HG02610 (cell line): ENCODE measurements around the gene DNAJC11.
"Not testable (repeated sequence)": the region's sequence is repeated elsewhere in the genome, so short reads cannot be mapped to it uniquely, and the experiment has no call there.

Source experiments
- ATAC-seq: cut with Tn5 transposase; IDR thresholded peaks from one replicate; pipeline ENCODE4 v1.9.1; 2021; ENCODE audit warnings: mild to moderate bottlenecking, moderate library complexity; ENCODE audit not compliant: unreplicated experiment

DNAJC11 gene

DNA sequence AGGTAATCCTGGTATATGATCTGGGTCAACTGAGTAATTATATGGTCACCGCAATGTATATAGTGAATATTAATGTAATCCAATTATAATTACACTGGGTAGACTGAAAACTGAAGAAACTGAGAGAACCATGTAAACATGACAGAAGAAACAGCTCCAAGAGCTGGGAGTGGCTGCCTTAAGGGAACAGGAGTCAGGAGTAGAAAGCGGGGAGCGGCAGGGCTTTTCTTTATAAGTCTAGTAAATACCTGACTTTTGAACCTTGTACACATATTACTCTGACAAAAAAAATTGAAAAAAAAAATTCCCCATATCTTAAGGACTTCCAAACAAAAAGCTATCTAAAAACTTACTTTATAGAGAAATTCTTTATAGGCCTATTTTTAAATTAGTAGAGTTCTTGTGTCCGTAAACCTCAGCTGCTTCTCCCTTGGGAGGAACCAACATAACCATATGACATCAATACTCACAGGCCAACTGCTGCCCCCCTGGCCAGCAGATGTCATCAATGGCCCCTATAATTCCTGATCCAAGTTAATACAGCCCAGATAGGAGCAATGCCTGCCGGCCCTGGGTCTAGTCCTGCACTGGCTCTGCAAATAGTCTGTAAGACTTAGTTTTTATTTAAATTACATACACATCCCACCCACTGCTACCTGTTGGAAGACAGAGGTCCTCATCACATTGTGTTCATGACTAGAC, 43.1 kb downstream of the DNAJC11 start:
- no peak for ATAC-seq

DNA sequence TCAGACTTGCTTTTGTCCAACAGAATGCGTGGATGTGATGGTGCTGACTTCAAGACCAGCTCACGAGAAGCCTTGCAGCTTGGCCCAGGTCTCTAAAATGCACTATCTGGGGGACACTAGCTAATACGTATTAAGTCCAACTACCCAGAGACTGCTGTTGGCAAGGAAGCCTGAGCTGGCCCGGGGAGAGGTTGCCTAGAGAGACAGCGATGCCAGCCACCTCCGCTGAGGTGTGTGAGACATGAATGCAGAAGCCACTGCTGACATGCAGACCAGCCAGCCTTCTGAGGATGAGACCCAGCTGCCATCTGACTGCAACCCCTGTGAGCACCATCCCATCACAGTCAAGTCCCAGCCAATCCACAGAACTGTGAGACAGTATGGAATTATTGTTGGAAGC, 44.5 kb downstream of the DNAJC11 start:
- ATAC-seq = no peak

DNA sequence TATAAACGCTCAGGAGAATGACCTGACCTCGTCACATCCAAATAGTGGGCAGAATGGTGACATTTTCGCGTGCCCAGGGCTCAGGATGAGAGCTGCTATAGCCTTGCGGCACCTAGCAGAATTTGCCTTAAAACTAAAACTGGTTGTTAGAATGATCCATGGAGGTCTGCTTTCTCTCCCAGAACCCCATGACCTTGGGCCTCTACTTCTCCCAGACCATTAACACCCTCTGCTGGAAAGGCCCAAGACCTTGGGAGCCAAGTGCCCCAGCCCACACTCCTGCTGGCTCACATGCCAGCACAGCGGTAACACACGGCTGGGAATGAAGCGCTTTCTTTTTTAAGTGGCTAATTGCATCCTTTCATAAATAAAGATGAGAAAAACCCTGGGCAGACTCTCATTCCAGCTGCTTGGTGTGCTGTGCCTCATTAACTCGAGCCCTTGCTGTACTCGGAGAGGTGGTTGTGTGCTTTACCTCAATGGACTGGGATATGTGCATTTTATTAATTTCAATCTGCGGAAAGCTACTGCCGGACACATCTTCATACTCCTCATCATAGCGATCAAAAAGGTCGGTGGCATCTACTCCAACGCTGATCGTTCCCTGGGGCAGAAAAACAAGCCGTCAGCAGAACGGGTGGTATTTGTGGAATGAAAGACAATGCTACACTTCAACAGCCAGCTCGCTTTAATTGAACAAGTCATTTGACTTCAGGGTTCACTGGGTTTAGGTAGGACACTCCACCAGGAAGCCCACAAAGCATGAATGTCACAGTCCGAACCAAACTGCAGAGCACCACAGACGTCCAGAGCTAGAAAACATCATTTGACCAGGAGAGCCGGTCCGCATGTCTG, 48.0 kb downstream of the DNAJC11 start:
- ATAC-seq = no peak

DNA sequence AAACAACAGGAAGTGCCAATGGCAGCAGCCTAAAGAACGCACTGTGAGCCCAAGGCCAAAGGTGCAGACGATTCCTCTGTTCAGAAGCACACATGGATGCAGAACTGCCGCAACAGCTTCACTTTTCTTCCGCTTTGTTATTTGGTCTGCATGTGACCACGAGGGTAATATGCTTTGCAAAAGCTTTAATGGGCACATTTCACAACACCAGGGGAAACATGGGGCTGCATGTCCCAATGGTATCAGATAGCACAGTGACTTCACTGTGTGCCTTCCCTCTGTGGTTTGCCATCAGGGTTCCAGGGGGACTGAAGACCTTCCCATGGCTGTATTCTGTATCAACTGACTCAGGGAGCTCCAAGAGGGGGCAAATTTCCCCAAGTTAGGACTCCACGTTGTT, 48.6 kb downstream of the DNAJC11 start:
- ATAC-seq = no peak

DNA sequence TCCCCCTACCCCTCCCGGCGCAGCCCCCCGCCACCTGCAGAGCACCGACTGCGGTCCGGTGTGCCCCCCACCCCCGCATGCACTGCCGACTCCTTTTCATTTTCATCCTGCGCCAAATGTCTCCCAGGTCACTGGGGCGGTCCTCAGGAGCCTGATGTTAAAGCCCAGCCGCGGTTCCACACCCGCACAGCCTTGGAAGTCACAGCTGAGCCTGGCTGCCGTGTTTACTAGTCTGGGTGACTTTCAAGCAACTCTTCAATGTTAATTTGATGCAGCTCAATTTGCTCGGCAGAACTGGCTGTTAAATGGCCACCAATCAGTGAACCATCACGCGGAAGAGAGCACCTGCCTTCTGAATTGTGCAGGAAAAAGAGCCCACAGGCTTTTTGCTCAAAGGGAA, 49.7 kb downstream of the DNAJC11 start:
- ATAC-seq = no peak

DNA sequence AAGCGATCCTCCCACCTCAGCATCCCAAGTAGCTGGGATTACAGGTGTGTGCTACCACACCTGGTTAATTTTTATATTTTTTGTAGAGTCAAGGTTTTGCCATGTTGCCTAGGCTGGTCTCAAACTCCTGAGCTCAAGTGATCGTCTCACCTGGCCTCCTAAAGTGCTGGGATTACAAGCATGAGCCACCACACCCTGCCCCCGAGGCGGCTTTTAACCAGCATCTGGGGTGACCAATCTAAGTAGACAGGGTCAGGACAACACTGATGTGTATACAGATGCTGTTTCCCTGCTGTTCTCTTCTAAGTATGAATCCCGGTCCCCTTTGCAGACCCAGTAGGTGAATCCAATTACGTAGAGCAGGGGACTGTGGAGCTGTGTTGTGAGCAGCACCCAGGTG, 53.1 kb downstream of the DNAJC11 start:
- no peak for ATAC-seq

DNA sequence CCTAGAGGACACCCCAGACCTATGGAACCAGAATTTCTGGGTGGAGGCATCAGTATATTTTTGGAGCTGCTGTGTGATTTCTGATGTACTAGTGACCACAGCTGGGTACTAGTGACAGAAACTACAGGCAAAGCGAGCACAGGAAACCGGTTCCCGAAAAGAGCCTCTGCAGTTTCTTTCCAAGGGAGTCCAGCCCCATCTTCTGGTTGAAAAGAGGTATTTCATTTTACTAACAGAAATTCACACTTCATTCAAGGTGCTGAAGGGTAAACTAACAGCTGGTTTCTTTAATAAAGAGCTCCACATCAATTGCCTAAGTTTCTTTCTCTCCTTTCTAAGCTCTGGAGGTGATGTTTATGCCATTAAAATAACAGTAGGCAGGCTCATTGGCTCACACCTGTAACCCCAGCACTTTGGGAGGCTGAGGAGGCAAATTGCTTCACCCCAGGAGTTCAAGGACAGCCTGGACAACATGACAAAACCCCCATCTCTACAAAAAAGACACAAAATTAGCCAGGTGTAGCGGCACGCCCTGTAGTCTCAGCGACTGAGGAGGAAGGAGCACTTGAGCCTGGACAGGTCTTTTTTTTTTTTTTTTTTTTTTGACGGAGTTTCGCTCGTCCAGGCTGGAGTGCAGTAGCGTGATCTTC, 55.0 kb downstream of the DNAJC11 start:
- ATAC-seq = no peak

DNA sequence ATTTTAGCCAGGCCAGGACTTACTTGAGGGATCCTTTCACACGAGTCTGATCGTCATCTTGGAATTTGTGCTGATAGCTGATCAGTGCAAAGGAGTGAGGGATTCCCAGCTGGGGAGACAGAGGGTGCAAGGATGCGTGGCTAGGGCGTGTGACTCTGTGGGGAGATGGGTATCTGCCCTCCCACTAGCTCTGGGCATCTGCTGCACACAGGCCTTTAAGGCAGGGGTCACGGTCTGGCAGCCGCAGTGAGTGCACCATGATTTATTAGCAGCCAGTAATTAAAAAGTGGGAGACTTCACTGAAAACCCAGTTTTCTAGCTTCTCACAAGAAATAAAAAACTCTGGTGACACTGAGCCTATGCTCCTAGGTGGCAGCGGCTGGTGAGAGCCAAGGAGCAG, 56.6 kb downstream of the DNAJC11 start:
- no peak for ATAC-seq

DNA sequence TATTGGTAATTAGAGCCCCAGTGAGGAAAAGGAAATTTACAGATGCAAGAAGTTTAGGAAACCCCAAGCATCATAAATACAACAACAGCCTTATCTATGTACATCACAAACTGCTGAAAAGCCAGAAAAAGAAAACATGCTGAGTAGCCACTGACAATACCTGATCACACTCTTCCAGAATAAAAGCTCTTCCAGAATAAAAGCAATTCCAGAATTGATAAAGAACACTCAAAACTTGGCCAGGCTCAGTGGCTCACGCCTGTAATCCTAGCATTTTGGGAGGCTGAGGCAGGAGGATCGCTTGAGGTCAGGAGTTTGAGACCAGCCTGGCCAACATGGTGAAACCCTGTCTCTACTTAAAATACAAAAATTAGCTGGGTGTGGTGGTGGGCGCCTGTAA, 60.7 kb downstream of the DNAJC11 start:
- not testable (repeated sequence) for ATAC-seq

DNA sequence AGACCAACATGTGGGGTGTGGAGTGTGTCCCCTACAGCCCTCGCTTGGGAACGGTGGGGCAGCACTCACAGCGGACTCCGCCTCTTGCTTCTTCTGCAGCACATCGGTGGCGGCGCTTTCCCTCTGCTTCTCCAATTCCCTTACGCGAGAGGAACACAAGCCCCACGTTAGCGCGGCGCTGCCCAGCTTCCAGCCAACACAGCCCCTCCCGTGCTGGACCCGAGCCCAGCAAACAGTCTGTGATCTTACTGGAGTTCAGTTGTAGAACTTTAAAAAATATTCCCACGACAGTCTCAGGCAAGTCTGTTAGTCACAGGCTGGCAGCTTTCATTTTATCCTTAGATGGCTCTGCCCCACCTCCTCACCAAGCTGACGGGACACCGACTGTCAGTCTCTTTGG, 63.4 kb downstream of the DNAJC11 start:
- no peak for ATAC-seq

DNA sequence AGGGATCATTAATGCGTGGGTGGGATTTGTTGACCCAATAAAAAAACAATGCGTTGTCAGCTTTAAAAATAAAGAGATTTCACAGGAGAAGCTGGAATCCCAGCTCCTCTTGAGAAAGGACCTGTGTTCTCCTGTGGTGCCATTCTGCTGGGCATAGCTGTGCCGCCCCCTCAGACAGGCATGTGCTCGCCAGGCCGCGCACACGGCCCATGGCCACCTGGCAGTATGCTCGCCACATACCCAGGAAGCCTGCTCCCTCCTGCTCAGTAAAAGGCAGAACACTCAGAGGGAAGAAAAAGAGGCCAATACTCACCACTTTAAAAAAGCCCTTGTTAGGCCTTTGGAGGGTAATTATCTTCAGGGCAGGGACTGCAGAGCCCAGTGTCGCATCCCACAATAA, 63.8 kb downstream of the DNAJC11 start:
- ATAC-seq = no peak

DNA sequence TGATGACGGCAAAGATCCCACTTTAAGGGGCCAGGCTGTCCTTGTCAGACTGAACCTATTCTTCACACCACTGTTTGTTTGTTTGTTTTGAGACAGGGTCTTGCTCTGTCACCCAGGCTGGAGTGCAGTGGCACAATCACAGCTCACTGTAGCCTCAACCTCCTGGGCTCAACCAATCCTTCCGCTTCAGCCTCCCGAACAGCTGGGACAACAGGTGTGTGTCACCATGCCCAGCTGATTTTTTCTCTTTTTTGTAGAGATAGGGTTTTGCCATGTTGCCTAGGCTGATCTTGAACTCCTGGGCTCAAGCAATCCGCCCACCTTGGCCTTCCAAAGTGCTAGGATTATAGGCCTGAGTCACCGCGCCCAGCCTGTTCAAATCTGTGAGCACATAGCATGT, 64.8 kb downstream of the DNAJC11 start:
- ATAC-seq = not testable (repeated sequence)

DNA sequence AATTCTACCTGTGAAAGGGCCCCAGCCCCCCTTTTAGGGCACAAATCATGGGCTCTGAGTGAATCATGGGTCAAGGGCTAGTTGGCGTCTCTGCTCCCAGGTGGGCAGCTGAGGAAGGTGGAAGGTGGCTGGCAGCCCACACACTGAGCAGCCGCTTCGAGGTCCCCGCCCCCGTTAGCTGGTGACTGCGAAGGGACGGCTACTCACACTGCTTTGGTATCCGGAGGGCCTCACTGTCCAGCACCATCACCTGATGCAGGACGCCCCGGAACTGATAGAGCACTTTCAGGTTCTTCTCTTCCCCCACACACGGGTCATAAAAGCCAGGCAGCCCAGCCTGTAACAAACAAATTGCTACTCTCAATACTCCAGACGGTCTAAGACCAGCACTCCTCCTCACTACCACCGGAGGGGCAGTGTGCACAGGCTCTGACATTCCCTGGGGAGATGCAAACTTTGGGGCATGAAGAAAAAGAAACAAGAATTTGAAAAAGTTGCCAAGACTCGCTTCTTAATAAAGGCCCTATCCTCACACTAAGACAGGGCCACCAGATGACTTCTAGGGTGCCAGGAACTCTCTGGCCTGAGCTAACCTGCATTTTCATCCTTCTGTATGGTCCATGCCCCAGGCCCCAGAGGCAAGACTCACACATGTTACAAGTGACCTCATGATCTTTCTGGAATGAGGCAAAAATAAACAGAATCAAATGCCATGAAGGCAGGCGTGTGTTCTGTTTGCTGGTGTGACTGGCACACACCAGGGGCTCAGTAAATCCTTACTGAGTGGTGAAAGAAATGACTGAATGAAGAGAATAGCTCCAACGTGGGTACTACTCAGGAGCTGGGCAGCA, 65.5 kb downstream of the DNAJC11 start:
- no peak for ATAC-seq

DNA sequence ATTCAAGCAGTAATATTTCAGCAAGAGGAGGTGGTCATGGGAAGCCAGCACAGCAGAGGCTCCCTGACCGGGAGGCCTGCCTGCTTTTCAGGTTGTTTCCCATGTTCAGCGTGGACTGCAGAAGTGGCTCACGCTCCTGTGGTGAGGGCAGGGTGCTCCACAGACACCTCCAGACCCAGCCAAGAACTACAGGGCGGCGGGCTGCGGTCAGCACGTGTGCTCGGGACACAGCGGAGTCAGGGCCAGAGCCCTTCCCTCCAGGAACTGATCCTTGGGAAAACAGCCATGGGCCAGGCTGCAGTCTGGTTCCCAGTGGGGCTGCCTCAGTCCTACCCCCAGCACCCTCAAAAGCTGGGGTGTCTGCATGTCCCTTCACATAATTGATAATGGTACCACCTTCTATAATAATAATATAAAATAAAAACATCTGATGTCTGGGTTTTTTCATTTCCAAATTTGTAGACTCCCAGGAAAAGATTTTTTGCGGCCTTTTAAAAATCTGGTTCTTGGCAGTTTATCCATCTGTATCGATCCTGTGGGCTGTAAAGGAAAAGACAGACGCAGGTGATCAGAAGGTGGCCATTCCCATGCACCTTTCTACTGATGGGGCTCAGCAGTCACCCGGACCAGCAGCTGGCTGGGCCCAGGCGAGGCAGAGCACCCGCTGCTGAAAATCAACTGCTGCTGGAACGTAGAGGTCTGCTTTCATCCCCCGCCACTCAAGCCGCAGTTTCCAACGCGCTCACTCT, 66.3 kb downstream of the DNAJC11 start:
- no peak for ATAC-seq

DNA sequence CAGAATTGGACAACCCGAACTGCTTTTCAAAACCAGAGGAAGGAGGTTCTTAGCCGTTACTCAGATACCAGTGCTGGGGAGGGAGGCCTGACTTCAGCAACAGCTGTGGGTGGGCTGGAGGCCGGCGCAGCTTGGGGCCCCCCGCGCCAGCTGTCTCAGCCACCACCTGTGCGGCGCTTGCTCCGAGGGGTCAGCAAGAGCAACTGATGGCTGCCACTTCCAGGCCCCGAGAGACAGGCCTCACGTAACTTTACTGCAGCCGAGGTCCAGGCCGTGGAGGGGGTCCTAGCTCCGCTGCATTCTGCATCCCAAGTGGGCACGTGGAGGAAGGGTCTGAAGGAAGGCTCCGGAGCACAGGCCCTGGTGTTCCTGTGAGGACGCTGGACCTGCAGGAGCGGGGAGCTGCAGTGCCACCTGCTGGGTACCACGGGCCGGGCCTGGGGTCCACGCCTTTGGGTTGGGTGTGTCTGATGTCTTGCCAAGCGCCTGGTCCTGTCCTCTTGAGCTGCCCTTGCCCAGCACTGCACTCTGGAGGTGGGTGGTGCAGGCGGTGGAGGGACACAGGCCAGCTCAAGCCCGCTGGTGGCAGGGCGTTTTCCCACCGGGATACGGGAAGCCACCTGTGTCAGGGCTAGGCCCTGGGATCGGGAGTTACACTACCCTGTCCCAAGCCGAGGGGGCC, 67.1 kb downstream of the DNAJC11 start:
- no peak for ATAC-seq

DNA sequence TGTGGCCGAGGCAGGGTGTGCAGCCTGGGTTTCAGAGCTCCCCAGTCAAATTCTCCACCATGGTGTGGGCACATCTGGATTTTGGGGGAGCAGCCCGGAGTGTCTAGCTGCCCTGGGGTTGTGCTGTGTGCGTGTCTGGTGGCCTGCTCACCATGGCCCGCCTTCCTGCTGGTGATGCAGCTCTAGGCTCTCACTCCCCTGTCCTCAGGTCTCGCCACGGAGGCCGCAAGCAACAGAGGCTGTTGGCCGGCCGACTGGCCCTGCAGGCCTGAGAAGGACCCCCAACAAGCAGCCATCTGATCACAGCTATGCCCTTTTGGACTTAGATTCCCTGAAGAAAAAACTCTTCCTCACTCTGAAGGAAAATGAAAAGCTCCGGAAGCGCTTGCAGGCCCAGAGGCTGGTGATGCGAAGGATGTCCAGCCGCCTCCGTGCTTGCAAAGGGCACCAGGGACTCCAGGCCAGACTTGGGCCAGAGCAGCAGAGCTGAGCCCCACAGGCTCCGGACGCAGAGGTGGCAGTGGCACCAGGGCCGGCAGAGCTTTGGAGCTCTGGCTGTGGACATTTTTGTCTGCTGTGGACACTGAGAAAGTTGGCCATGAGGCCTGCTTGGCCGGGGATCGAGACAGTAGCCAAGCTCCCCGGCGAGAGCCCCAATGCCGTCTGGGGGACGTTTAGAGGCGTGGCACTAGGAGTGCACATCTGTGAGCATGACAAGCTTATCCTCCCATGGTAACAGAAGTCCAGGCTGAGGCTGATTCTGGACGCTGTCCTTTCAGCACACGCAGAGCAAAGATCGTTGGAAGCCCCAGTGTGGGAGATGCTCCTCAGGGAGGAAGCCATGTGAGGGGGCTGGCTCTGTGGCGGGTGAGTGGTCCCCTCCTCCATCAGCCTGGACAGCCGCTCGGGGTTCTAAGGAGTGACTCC, 68.8 kb downstream of the DNAJC11 start:
- ATAC-seq = no peak

DNA sequence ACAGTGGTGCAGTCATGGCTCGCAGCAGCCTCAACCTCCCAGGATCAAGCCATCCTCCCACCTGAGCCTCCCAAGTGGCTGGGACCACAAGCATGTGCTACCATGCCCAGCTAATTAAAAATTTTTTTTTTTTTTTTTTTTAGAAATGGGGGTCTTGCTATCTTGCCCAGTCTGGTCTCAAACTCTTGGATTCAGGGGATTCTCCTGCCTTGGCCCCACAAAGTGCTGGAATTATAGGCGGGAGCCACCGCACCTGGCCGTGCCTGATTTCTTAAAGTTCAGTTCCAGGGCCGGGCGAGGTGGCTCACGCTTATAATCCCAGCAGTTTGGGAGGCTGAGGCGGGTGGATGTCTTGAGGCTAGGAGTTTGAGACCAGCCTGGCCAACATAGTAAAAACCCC, 70.6 kb downstream of the DNAJC11 start:
- no peak for ATAC-seq

DNA sequence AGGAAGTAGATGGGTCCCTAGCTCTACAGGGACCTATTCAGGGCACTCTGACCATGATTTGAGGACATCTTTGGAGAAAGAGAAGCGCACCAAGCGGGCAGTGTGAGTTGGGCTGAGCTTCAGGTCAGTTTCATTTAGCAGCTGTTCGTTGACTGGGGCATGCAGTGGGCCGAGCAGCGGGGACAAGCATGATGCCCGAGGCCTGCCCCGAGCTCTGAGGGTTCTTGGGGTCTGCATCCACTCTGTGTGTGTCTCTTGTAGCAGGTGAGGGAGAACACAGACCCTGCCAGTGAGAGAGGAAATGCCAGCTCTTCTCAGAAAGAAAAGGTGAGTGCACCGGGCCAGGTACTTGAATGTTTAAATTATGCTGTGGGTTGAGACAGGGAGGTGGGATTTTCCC, 71.6 kb downstream of the DNAJC11 start:
- no peak for ATAC-seq
